ENCODE data around the gene GPANK1.

The GPANK1 gene

GRCh38 chr6:31691564-31692108 is 26.8 kb upstream of the GPANK1 start:
- no peak overlapping the region for H3K4me3 ChIP-seq (replicated peaks in 1 of 2; ENCODE audit: low read depth in 2 of 2, low read length in 2 of 2)
- DNase-seq (ENCODE audit: low read depth in 2 of 2) = no peak
- TF ChIP-seq CTCF (IDR thresholded peaks at IDR 0.05; ENCODE audit: low read depth, low read length) = no peak

- TF ChIP-seq CTCF (IDR thresholded peaks at IDR 0.05; ENCODE audit: low read depth, low read length) = no peak
- no peak overlapping the region for H3K4me3 ChIP-seq (replicated peaks in 1 of 2; ENCODE audit: low read depth in 2 of 2, low read length in 2 of 2)
- no peak for DNase-seq (ENCODE audit: low read depth in 2 of 2)
Measured at GRCh38 chr6:31691078-31691463, 26.3 kb upstream of the GPANK1 start.

GRCh38 chr6:31690231-31691077 is 25.7 kb upstream of the GPANK1 start:
- TF ChIP-seq CTCF (IDR thresholded peaks at IDR 0.05; ENCODE audit: low read depth, low read length) = no peak

GRCh38 chr6:31689249-31690110 is 24.7 kb upstream of the GPANK1 start:
- H3K4me3 ChIP-seq (replicated peaks in 1 of 2; ENCODE audit: low read depth in 2 of 2, low read length in 2 of 2) = no peak overlapping the region
- peak; percentile 56 for TF ChIP-seq CTCF (IDR thresholded peaks at IDR 0.05; ENCODE audit: low read depth, low read length)
- no peak for DNase-seq (ENCODE audit: low read depth in 2 of 2)

More at GRCh38 chr6:31690231-31691077, 25.7 kb upstream of the GPANK1 start:
- DNase-seq (ENCODE audit: low read depth in 2 of 2) = no peak
- no peak overlapping the region for H3K4me3 ChIP-seq (replicated peaks in 1 of 2; ENCODE audit: low read depth in 2 of 2, low read length in 2 of 2)

GRCh38 chr6:31687860-31688693 is 23.3 kb upstream of the GPANK1 start:
- no peak for DNase-seq (ENCODE audit: low read depth in 2 of 2)
- H3K4me3 ChIP-seq (replicated peaks in 1 of 2; ENCODE audit: low read depth in 2 of 2, low read length in 2 of 2) = no peak overlapping the region
- no peak for TF ChIP-seq CTCF (IDR thresholded peaks at IDR 0.05; ENCODE audit: low read depth, low read length)

- TF ChIP-seq CTCF (IDR thresholded peaks at IDR 0.05; ENCODE audit: low read depth, low read length) = no peak
- no peak overlapping the region for H3K4me3 ChIP-seq (replicated peaks in 1 of 2; ENCODE audit: low read depth in 2 of 2, low read length in 2 of 2)
- DNase-seq (ENCODE audit: low read depth in 2 of 2) = no peak
Measured at GRCh38 chr6:31687321-31687720, 22.5 kb upstream of the GPANK1 start.
